HG02943 (cell line): Measurements from ENCODE around the gene GLIS2.

Source experiments
- ATAC-seq: cut with Tn5 transposase; IDR thresholded peaks from one replicate; pipeline ENCODE4 v1.9.1; 2021; ENCODE audit warnings: mild to moderate bottlenecking, low read depth, moderate library complexity; ENCODE audit not compliant: unreplicated experiment

Gene GLIS2

GRCh38 chr16:4315186-4316107, at the start of gene GLIS2:
TSS of gene GLIS2 (plus strand) at chr16:4316067. CDS start at chr16:4332281, 16,214 bp downstream.
- ATAC-seq: no peak

GRCh38 chr16:4266372-4266771, 49.5 kb upstream of the GLIS2 start:
- no peak for ATAC-seq

GRCh38 chr16:4270091-4270490, 45.8 kb upstream of the GLIS2 start:
- no peak for ATAC-seq

GRCh38 chr16:4270595-4270994, 45.3 kb upstream of the GLIS2 start:
- ATAC-seq: no peak

- peak; percentile 48 for ATAC-seq
These were observed 44.4 kb upstream of the GLIS2 start for GRCh38 chr16:4271176-4272113.

- peak; percentile 5 for ATAC-seq
These were observed 43.5 kb upstream of the GLIS2 start for GRCh38 chr16:4272114-4272956.

GRCh38 chr16:4273858-4274311, 42.0 kb upstream of the GLIS2 start:
- no peak for ATAC-seq

- no peak for ATAC-seq
These were observed 40.0 kb upstream of the GLIS2 start for GRCh38 chr16:4275861-4276260.

- no peak for ATAC-seq
These were observed 37.8 kb upstream of the GLIS2 start for GRCh38 chr16:4277987-4278513.

GRCh38 chr16:4280625-4281024, 35.2 kb upstream of the GLIS2 start:
- no peak for ATAC-seq

- ATAC-seq: no peak
These were observed 32.4 kb upstream of the GLIS2 start for GRCh38 chr16:4283441-4283840.

- ATAC-seq: no peak
These were observed 31.9 kb upstream of the GLIS2 start for GRCh38 chr16:4283939-4284338.

- no peak for ATAC-seq
These were observed 30.7 kb upstream of the GLIS2 start for GRCh38 chr16:4285167-4285566.

GRCh38 chr16:4288148-4288921, 27.5 kb upstream of the GLIS2 start:
- no peak for ATAC-seq

GRCh38 chr16:4290236-4290830, 25.5 kb upstream of the GLIS2 start:
- ATAC-seq: no peak

GRCh38 chr16:4291699-4292098, 24.2 kb upstream of the GLIS2 start:
- ATAC-seq: no peak

- ATAC-seq: no peak
These were observed 22.6 kb upstream of the GLIS2 start for GRCh38 chr16:4293181-4293716.

GRCh38 chr16:4293822-4294457, 21.9 kb upstream of the GLIS2 start:
- no peak for ATAC-seq
